Osteoblast (primary cell): ENCODE data around the gene MRPS22. TPM values are rescaled to one million over a fixed set of nuclear protein-coding genes. Genes with fewer than 3 reads are reported as not detected.

ENCODE experiments used
- DNase-seq: peaks from one replicate; pipeline ENCODE4 v3.0.0; 2011; ENCODE audit warnings: low spot score, mixed read lengths; ENCODE audit not compliant: insufficient read length; ENCODE audit errors: missing footprints
- H2AFZ ChIP-seq: 2 replicates; pipeline ENCODE4 v1.6.0; 2011; ENCODE audit warnings: mild to moderate bottlenecking, low read length
- H3K27ac ChIP-seq: 2 replicates; pipeline ENCODE4 v1.5.1; 2011; ENCODE audit warnings: mild to moderate bottlenecking, low read depth, low read length, moderate library complexity
- H3K27me3 ChIP-seq: 2 replicates; pipeline ENCODE4 v1.6.0; 2012; ENCODE audit warnings: mild to moderate bottlenecking, control low read depth, inconsistent platforms, low read length, moderate library complexity; ENCODE audit not compliant: insufficient read depth
- H3K36me3 ChIP-seq: 2 replicates; pipeline ENCODE4 v1.5.1; 2011; ENCODE audit warnings: mild to moderate bottlenecking, low read length, control low read depth, moderate library complexity; ENCODE audit not compliant: insufficient read depth
- H3K4me1 ChIP-seq: 2 replicates; pipeline ENCODE4 v1.5.1; 2011; ENCODE audit warnings: mild to moderate bottlenecking, low read length, control low read depth, moderate library complexity; ENCODE audit not compliant: insufficient read depth
- H3K4me2 ChIP-seq: 2 replicates; pipeline ENCODE4 v1.6.0; 2011; ENCODE audit warnings: mild to moderate bottlenecking, low read length; ENCODE audit not compliant: insufficient read depth
- H3K4me3 ChIP-seq: fragments of 200-600 bp; sonication (generic); 3 replicates; pipeline ENCODE4 v1.5.1; 2012; ENCODE audit warnings: mild to moderate bottlenecking, low read length, inconsistent platforms; ENCODE audit not compliant: insufficient read depth
- H3K79me2 ChIP-seq: 2 replicates; pipeline ENCODE4 v1.6.0; 2012; ENCODE audit warnings: mild to moderate bottlenecking, low read length, control low read depth, inconsistent platforms; ENCODE audit not compliant: insufficient read depth
- H3K9me3 ChIP-seq: 2 replicates; pipeline ENCODE4 v1.5.1; 2011; ENCODE audit warnings: low read depth, low read length, control low read depth
- H4K20me1 ChIP-seq: 2 replicates; pipeline ENCODE4 v1.6.0; 2012; ENCODE audit warnings: mild to moderate bottlenecking, low read length, control low read depth; ENCODE audit not compliant: insufficient read depth
- CTCF ChIP-seq: IDR thresholded peaks from 2 replicates; pipeline ENCODE4 v1.5.1; 2011; ENCODE audit warnings: mild to moderate bottlenecking, low read depth, low read length, moderate library complexity; ENCODE audit errors: extremely low read depth
- total RNA-seq: library from RNA; depleted of rRNA; stranded (reverse); fragments of >200 nt; gene quantifications from 2 replicates; pipeline ENCODE4 v1.2.3, GENCODE V29; 2012

The MRPS22 gene
- total RNA-seq, 1 donor: 65.1 TPM

DNA sequence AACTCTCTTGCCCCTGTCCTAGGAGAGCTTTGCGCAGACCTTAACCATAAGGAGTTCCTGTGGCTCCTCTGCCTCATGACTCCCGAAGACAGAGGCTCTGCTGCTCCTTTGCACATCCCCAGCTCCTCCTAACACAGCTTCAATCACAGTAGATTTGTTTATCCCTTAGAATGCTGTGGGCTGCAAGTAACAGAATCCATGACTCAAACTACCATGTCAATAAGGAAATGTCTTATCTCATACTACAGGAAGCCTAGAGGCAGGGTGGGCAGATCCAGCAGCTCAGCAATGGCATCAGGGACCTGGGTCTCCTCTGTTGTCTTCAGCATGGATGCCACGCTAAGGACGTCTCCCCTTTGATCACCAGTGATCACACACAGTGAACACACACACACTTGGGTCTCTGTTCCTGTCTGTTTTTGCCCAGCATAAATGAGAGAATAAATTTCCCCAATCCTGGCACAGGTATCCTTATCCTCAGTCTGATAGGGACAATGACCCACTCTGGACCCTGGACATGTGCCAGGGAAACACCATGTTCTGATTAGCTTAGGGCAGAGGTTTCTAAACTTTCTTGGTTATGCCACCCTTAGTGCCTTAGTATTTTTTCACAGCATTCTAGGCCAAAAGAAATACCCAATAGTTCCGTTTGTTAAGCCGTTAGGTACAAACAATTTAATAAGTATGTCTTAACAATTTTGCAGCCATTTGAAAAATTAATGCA lies 46.1 kb upstream of the MRPS22 start:
- no peaks in the 10 kb centered on the region for H4K20me1 ChIP-seq
- no peak overlapping the region for H3K27ac ChIP-seq
- no peaks in the 10 kb centered on the region for H3K27me3 ChIP-seq
- no peaks in the 10 kb centered on the region for H3K9me3 ChIP-seq
- peaks cover 46% of the 10 kb centered on the region for H3K4me1 ChIP-seq
- no peak overlapping the region for H3K4me3 ChIP-seq
- H3K79me2 ChIP-seq: no peaks in the 10 kb centered on the region
- peak overlapping the region; percentile 12 for H2AFZ ChIP-seq
- H3K4me2 ChIP-seq: no peak overlapping the region
- TF ChIP-seq CTCF: no peak
- no peak for DNase-seq
- no peaks in the 10 kb centered on the region for H3K36me3 ChIP-seq

DNA sequence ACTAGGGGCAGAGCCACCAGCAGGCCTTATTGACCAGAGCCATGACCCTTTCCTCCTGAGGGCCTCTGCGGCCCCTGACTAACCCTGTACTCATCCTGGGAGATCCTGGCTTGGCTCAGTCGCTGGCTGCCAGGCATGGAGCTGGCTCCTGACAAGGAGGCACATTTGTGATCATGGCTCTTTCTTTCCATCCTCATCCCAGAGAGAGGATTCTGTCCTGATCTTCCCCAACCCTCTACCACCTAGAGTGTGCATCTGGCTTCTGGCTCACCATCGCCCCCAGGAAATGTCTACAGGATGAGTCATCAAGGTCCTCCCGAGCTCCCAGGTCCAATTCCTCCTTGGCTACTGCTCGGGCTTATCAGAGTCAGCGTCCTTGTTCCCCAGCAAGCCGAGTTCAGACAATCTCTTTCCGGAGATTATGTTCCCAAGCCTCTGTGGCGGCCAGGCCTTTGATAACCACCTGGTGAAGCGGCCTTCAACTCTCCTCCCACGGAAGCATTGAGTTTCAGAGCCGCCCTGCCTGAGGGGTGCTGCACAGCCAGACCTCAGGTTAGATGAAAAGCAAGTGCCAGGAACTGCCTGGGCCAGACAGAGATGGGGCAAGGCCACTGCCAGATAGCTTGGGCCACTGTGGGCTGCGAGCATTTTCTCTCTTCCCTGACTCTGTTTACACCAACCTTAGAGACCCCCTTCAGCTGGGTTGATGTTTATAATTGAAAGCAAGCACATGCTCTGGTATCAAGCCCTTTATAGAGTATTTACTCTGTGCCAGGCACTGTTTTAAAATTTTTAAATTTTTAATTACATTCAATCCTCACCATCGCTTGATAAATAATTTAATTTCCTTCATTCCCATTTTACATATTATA lies 44.3 kb upstream of the MRPS22 start:
- no peak overlapping the region for H3K4me3 ChIP-seq
- H3K79me2 ChIP-seq: no peaks in the 10 kb centered on the region
- TF ChIP-seq CTCF: no peak
- H3K9me3 ChIP-seq: no peaks in the 10 kb centered on the region
- peaks cover 52% of the 10 kb centered on the region for H3K4me1 ChIP-seq
- DNase-seq: peak; percentile 91
- H3K4me2 ChIP-seq: peak overlapping the region; percentile 33
- no peaks in the 10 kb centered on the region for H3K36me3 ChIP-seq
- peak overlapping the region; percentile 48 for H2AFZ ChIP-seq
- H3K27me3 ChIP-seq: no peaks in the 10 kb centered on the region
- H4K20me1 ChIP-seq: no peaks in the 10 kb centered on the region
- peak overlapping the region; percentile 99 for H3K27ac ChIP-seq

GRCh38 chr3:139300416-139300815 lies 43.4 kb upstream of the MRPS22 start:
- Histone ChIP-seq H2AFZ (no peak overlapping the region), H3K27ac (peak overlapping the region; percentile 99), H3K9me3 (no peaks in the 10 kb centered on the region), H3K4me2 (no peak overlapping the region), H3K4me1 (peaks cover 52% of the 10 kb centered on the region), H3K36me3 (no peaks in the 10 kb centered on the region), H4K20me1 (no peaks in the 10 kb centered on the region), H3K79me2 (no peaks in the 10 kb centered on the region), H3K4me3 (no peak overlapping the region), H3K27me3 (no peaks in the 10 kb centered on the region)
- no peak for DNase-seq
- TF ChIP-seq CTCF: no peak

DNA sequence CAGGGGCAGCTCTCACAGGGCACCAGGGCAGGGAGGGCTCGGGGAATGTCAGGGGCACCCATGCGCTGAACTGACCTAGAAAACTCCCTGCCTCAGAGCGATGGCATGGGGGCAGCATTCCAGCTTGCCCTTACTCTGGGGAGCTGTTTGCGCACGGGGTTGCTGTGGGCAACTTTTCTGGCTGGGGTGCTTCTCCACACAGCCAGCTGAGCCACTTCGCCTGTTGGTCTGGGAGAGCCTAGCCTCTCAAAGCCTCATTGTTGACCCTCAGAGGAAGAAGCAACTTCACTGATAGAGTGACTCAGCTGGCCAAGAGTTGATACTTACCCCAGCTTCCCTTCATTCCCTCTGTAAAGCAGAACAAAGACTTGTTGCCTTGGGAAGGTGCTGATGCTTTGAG lies 42.6 kb upstream of the MRPS22 start:
- H3K4me1 ChIP-seq: peaks cover 52% of the 10 kb centered on the region
- no peaks in the 10 kb centered on the region for H3K79me2 ChIP-seq
- peak overlapping the region; percentile 15 for H3K4me2 ChIP-seq
- H3K36me3 ChIP-seq: no peaks in the 10 kb centered on the region
- no peak overlapping the region for H2AFZ ChIP-seq
- H3K4me3 ChIP-seq: no peak overlapping the region
- H3K9me3 ChIP-seq: no peaks in the 10 kb centered on the region
- no peaks in the 10 kb centered on the region for H4K20me1 ChIP-seq
- no peaks in the 10 kb centered on the region for H3K27me3 ChIP-seq
- peak overlapping the region; percentile 99 for H3K27ac ChIP-seq
- no peak for DNase-seq
- TF ChIP-seq CTCF: no peak
